HG02970 (cell line): Measurements from ENCODE around the gene IRX3.

Experiments
- ATAC-seq: cut with Tn5 transposase; IDR thresholded peaks from one replicate; pipeline ENCODE4 v1.9.1; 2021; ENCODE audit warnings: mild to moderate bottlenecking, moderate library complexity, moderate number of reproducible peaks; ENCODE audit not compliant: unreplicated experiment, low FRiP score

IRX3 gene

DNA sequence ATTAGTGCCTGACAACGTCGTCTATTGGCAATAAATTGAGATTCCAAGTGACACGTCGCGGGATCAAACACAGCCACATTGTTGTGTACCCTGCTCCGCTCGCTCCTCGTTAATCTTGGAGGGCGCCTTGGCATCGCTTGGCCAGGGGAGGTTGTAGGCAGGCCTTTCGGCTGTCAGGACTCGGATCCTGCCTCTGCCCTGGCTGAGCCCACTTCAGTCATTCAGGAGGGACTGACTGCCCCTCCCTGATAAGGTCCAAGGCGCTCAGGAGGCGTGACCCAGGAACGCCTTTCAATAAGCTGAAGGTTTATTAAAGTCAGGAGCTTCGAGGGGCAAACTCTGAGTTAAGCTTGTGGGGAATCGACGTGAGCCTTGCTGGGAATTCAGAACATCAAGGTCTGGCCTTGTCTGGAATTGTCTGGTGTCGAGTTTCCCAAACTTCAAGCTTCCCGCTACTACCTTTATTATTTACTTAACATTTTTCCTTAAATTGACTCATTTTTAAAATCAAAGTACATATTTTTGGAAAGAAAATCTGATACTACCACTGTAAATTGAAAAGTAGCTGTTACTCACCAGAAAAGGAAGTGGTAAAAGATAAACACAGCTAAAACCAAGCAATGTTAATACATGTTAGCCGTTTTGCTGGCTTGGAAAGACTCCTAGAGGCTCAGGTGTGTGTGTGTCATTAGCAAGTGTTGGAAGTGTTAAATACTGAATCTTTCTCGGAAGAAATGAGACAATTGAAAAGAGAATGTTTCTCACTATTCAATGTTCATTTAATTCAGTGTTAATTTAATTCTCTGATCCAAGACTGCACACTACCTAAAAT is 5.3 kb upstream of the IRX3 start:
- no peak for ATAC-seq

DNA sequence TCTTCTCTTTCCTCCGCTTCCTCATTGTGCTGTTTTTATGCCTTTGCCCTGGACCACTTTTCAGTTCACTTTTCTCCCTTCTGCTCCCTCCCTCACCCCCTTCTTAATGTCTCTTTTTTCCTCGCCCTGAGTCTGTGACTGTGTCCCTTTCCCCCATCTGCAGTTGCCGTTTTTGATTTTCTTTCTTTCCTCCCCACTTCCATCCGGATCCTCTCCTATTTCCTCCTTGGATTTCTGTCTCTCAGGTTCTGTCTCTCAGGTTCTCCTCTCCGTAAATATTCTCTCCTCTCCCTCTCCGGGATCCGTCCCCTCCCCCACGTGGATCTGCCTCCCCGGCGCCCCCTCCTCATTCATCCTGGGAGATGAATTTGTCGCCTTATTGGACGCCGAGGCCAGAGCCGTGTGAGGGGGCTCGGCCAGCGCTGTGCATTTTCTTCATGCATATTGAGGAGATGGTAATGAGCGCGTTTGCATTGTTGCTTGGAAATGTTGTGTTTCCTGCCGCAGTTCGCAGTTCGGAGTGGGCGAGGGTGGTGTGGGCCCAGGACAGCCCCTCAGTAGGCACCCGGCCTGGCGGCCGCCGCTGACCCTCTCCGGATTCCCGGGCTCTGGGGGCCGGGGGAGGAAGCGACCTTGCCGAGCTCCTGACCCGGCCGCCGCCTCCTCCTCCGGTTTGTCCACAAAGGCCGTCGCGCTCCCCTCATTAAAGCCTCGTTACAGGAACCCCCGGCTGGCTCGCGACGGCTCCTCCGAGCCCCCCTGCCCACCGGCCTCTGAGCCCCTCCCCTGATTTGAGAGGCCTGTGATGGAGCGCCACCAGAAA is 4.5 kb upstream of the IRX3 start:
- ATAC-seq, result no peak

DNA sequence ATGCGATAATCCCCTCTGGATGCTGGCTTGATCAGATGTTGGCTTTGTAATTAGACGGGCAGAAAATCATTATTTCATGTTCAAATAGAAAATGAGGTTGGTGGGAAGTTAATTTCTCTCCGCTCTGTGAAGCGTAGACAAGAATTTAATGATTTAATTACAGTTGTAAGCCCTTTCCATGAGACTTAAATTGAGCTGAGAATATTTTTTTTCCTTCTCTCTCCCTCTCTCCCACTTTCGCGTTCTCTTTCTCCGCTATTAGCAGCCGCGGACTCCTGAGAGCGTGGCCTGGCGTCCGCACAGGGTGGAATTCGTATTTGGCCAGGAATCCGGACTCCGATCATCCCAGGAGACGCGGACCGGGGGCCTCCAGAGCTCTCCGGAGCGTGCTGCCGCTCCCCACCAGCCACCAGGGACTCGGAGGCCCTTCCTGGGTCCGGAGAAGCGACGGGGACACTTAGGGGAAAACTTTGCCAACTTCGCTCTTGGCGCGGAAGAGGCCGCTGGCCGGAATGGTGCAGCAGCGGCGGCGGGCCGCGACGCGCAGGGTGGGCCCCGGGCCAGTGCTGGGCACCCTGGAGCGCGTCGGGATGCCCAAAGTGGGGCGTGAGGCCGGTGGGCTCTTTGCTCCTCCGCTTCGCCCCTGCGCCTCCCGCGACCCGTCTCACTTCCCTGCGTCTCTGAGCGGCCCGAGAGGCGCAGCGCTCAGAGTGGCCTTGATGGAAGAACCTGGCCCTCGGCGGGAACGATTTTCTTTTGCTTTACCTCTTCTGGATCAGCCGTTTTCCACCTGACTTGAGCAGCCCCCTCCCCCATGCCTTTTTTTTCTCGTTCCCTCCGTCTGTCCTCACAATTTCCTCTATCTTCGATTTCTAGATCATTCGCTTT is 3.6 kb upstream of the IRX3 start:
- no peak for ATAC-seq

DNA sequence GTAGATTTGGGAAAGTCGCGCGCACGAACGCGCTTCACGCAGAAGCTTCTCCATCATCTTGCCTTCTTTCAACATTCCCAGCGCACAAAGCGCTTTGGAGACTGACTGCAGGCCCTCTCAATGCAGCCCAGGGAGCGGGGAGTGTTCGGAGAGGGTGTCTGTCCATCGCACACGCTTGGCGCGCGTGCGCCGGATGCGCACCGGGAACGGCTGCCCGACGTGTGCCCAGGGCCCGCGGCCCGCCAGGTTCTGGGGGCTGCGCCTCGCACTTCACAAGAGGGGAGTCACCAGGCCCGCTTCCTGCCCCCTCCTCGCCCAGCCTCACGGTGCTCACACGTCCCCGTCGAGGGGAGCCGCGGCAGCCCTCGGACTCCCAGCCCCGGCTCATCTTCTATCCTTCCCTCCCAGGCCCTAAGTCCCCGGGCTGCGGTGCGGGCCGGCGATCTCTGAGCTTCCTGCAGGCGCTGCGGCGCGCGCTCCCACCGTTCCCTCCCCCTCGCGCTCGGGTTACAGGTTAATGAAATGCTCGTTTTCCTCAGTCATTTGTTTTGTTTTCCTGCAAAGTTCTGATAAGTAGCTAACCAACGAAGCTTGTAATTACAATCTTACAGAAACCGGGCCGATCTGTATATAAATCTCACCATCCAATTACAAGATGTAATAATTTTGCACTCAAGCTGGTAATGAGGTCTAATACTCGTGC is 2.8 kb upstream of the IRX3 start:
- ATAC-seq, result no peak

DNA sequence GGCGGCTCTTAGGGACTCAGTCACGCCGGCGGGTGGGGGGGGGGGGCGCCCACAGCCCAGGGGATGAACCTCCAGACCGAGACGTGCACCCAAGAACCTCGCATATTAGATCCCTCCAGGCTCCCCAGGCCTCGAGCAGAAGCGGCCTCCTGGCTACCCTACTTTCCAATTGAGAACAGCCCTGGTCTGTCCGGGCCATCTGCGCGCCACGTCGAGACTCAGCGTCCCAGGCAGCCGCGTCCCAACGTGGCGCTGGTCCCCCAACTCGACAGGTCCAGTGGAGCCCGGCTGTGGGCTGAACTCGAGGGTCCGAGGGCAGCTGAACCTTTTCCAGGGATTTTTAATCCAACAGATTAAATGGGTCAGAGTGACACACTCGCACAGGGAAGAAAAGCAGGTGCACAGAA is 2.3 kb upstream of the IRX3 start:
- ATAC-seq, result no peak

- ATAC-seq, result no peak
Observed at GRCh38 chr16:54288030-54288834, 1.6 kb upstream of the IRX3 start.

DNA sequence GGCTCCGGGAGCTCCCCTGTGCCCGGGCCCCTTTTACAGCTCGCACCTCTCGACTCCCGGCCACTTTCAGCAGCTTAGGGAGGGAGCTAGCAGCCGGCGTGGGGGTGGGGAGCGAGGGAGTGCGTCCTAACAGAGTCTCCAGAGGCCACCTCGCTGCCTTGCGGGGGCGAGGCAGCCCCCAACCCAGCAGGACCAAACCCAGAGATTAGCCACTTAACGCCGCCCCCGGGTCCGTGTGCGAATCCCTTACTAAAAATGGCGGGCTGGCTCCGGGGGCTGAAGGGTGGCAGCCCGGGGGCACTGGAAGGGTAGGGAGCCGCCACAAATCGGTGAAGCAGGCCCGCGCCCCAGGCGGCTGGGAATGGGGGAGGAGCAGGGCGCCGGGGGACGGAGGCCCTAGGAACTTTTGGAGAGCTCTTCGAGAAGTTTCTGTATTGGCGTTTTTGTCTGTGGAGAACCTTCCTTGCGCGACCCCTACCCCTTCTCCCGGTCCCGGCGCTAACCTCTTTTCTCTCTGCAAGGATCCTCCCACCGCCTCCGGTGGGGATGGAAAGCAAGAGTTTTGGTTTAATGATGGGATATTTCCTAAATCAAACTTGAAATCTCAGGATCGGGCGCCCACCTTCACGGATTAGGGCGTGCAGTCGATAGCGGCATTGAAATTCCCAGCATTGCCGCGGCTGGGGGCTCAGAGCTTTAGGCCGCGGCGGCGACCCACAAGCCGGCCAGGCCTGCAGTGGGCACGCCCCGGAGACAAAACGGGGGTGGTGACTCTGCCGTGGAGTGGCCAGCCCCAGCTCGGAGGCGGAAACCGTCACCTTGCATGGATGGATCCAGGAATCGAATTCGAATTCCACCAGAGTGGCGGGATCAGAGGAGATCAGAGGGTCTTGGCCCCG is 793 bp upstream of the IRX3 start:
- no peak for ATAC-seq

GRCh38 chr16:54286090-54286365 is 559 bp downstream of the IRX3 start:
- no peak for ATAC-seq

- ATAC-seq, result no peak
Observed at GRCh38 chr16:54285414-54286089, 1.0 kb downstream of the IRX3 start.

DNA sequence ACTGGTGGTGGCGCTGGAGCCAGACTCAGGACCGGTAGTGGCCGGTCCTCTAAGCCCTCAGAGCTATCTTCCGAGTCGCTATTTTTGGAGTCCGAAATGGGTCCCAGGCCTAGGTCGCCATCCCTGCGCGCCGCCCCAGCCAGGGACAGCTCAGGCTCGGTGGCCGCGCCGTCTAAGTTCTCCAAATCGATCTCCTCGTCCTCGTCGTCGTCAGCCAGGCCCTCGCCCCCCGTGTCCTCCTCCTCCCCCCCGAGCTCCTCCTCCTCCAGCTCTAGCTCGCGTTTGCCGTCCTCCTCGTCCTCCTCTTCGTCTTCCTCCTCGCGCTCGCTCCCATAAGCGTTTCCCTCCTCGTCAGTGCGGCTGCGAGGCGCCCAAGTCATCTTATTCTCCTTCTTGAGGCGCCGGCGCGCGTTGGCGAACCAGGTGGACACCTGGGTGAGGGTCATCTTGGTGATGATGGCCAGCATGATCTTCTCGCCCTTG is 1.6 kb downstream of the IRX3 start:
- no peak for ATAC-seq

- ATAC-seq, result no peak
Observed at GRCh38 chr16:54284319-54284930, 2.2 kb downstream of the IRX3 start.

- ATAC-seq, result no peak
Observed at GRCh38 chr16:54283725-54284318, 2.8 kb downstream of the IRX3 start.

DNA sequence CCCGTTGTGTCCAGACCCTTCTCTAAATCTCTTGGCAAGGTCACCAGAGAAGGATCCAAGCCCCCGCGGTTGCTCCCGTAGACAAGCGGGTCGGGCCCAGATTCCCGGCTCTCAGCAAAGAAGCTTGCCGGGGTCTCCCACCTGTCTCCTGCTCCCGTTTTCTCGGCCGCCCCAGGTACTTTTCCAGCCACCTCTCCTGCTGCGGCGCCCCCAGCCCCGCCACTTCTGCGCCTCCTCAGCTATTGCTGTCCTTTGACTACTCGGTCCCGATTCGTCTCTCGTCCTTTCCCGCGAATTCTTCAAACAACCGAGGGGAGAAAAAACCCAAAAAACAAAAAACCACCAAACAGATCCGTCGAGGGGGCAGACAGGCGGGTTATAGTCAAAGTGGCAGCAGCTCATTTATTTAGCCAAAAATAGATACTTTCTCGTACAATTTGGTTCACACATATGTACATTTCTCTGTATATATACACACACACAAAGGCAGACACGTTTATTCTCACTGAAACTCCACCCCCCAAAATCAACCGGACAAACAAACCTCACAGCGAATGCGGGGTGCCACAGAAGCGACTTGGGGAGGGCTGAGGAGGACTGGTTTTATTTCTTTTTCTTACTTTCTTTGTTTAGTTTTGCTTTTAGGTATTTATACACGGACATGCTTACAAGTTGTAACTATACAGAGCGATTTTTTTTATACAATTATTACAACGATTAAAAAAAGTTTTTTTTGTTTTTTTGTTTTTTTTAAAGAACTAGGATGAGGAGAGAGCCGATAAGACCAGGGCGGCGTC is 3.5 kb downstream of the IRX3 start:
- no peak for ATAC-seq

DNA sequence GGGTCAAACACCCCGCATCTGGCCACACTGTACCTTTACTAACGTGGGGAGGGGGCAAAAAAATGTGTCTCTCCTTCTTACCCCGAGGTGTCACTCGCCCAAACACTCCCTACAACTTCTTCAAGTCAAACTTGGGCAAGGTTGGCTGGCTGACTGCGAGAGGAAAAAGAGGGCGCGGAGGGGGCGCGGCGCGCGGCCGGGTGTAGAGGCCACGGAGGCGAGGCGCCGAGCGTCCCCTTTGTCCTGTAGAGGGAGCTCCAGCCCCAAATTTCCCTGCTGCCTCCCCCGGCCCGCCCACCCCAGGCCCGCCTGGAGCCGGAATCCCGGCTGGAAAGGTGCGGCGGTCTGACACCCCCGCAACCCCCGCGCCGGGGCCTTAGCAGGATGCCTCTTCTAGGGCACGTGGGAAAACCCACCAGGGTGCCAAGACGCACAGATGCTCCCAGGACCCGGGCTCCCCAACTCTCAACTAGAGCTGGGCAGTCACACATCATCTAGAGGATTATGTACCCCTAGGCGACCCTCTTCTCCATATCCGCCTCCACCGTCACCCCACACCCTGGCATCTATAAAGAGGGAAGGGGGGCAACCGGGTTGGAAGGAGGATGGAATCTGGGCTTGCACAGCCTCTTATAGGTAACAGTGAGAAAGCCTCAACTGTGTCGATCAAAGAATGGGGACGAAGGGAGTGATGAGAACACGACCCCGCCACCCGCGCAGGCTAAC is 4.2 kb downstream of the IRX3 start:
- no peak for ATAC-seq

GRCh38 chr16:54281535-54282201 is 4.9 kb downstream of the IRX3 start:
- ATAC-seq, result no peak
